Neural cell (in vitro differentiated cells): Measurements from ENCODE around the gene KNL1. TPM values are rescaled to one million over a fixed set of nuclear protein-coding genes. Genes with fewer than 3 reads are reported as not detected.

Experiments
- H2AFZ ChIP-seq: fragments of 200-600, 300-800 bp; sonication (generic), shearing (Covaris generic); 2 replicates; pipeline ENCODE4 v1.6.0; 2014; ENCODE audit warnings: low read depth, mild to moderate bottlenecking, antibody characterized with exemption, low read length, moderate library complexity
- H3F3A ChIP-seq: fragments of 200-600 bp; shearing (Covaris generic); 2 replicates; pipeline ENCODE4 v1.6.1; 2016; ENCODE audit warnings: mild to moderate bottlenecking, moderate library complexity, mixed read lengths, antibody characterized with exemption, low read length; ENCODE audit not compliant: insufficient read depth, poor library complexity, severe bottlenecking
- H3K27ac ChIP-seq: fragments of 200-600, 300-800 bp; sonication (generic), shearing (Covaris generic); 2 replicates; pipeline ENCODE4 v1.5.1; 2014; ENCODE audit warnings: mild to moderate bottlenecking, low read length, moderate library complexity
- H3K27me3 ChIP-seq: fragments of 300-800, 200-600 bp; sonication (generic), shearing (Covaris generic); 2 replicates; pipeline ENCODE4 v1.6.0; 2014; ENCODE audit warnings: mild to moderate bottlenecking, low read depth, low read length, moderate library complexity; ENCODE audit not compliant: insufficient read depth
- H3K36me3 ChIP-seq: fragments of 300-800, 200-600 bp; sonication (generic), shearing (Covaris generic); 2 replicates; pipeline ENCODE4 v1.5.1; 2014; ENCODE audit warnings: mild to moderate bottlenecking, antibody characterized with exemption, low read length, moderate library complexity; ENCODE audit not compliant: insufficient read depth
- H3K4me2 ChIP-seq: fragments of 300-800, 200-600 bp; sonication (generic), shearing (Covaris generic); 2 replicates; pipeline ENCODE4 v1.6.0; 2014; ENCODE audit warnings: mild to moderate bottlenecking, low read length
- H3K4me3 ChIP-seq: fragments of 300-800, 200-600 bp; sonication (generic), shearing (Covaris generic); 2 replicates; pipeline ENCODE4 v1.5.1; 2014; ENCODE audit warnings: mild to moderate bottlenecking, low read length, moderate library complexity
- H3K79me2 ChIP-seq: fragments of 200-600 bp; shearing (Covaris generic); replicated peaks from 2 replicates; pipeline ENCODE4 v1.6.0; 2014; ENCODE audit warnings: mild to moderate bottlenecking, low read length, moderate library complexity; ENCODE audit not compliant: insufficient read depth
- H3K9ac ChIP-seq: fragments of 300-800, 200-600 bp; sonication (generic), shearing (Covaris generic); 2 replicates; pipeline ENCODE4 v1.6.1; 2016; ENCODE audit warnings: mild to moderate bottlenecking, low read length, mixed read lengths
- H3K9me2 ChIP-seq: fragments of 200-600 bp; shearing (Covaris generic); 2 replicates; pipeline ENCODE4 v1.6.1; 2016; ENCODE audit warnings: mild to moderate bottlenecking, low read length, mixed read lengths; ENCODE audit not compliant: insufficient read depth
- H3K9me3 ChIP-seq: fragments of 200-600, 300-800 bp; sonication (generic), shearing (Covaris generic); 2 replicates; pipeline ENCODE4 v1.6.1; 2016; ENCODE audit warnings: mild to moderate bottlenecking, mixed run types, low read length, moderate library complexity, mixed read lengths
- H4K20me1 ChIP-seq: fragments of 200-600 bp; shearing (Covaris generic); 2 replicates; pipeline ENCODE4 v1.6.1; 2016; ENCODE audit warnings: mild to moderate bottlenecking, mixed run types; ENCODE audit not compliant: insufficient read depth
- EP300 ChIP-seq: fragments of 450-650 bp; conservative IDR thresholded peaks from 2 replicates; pipeline ENCODE4 v1.6.1; 2014; ENCODE audit warnings: antibody characterized with exemption, mild to moderate bottlenecking, moderate library complexity; ENCODE audit not compliant: poor library complexity, severe bottlenecking
- EZH2 ChIP-seq: fragments of 200-600, 300-800 bp; shearing (Covaris generic), sonication (generic); IDR thresholded peaks from 2 replicates; pipeline ENCODE4 v1.6.1; 2014; ENCODE audit warnings: antibody characterized with exemption, low read length, borderline replicate concordance, mild to moderate bottlenecking; ENCODE audit not compliant: insufficient read depth, poor library complexity, severe bottlenecking
- MXI1 ChIP-seq: fragments of 450-650 bp; conservative IDR thresholded peaks from 2 replicates; pipeline ENCODE4 v1.6.1; 2014; ENCODE audit warnings: antibody characterized with exemption, mild to moderate bottlenecking; ENCODE audit not compliant: poor library complexity, severe bottlenecking
- POLR2AphosphoS5 ChIP-seq: IDR thresholded peaks from 2 replicates; pipeline ENCODE4 v1.6.1; 2012
- RAD21 ChIP-seq: fragments of 450-650 bp; conservative IDR thresholded peaks from 2 replicates; pipeline ENCODE4 v1.6.1; 2014; ENCODE audit warnings: antibody characterized with exemption, mild to moderate bottlenecking, moderate library complexity
- SMC3 ChIP-seq: fragments of 450-650 bp; conservative IDR thresholded peaks from 2 replicates; pipeline ENCODE4 v1.6.1; 2014; ENCODE audit warnings: antibody characterized with exemption, mild to moderate bottlenecking, moderate library complexity; ENCODE audit not compliant: poor library complexity
- TAF1 ChIP-seq: IDR thresholded peaks from 2 replicates; pipeline ENCODE4 v1.6.1; 2012; ENCODE audit warnings: low read depth
- polyA plus RNA-seq: library from polyadenylated mRNA; depleted of rRNA; stranded (reverse); fragments of >200 nt; gene quantifications from 2 replicates; pipeline ENCODE4 v1.2.3, GENCODE V29; 2014
- TF ChIP-seq, protein P1 (sequence below): fragments of 450-650 bp; IDR thresholded peaks from 2 replicates; pipeline ENCODE4 v1.5.1; 2014; ENCODE audit warnings: antibody characterized with exemption, mild to moderate bottlenecking, moderate library complexity; ENCODE audit not compliant: poor library complexity, severe bottlenecking
- TF ChIP-seq, protein P2 (sequence below): IDR thresholded peaks from 2 replicates; pipeline ENCODE4 v1.6.1; 2012; ENCODE audit warnings: borderline replicate concordance

Gene KNL1
- polyA plus RNA-seq, 1 donor from 2014 or later, result 2.4 TPM

DNA sequence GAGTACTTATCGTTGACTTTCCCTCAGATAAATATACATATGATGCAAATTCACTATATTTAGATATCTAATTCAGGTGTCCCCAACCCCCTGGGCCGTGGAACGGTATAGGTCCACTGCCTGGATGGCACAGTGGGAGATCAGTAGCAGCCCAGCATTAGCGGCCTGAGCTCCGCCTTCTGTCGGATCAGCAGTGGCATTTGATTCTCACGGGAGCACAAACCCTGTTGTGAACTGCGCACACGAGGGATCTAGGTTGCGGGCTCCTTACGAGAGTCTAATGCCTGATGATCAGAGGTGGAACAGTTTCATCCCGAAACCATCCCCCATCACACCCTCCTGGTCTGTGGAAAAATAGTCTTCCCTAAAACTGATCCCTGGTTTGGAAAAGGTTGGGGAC is 6.9 kb downstream of the KNL1 start:
- Histone ChIP-seq H3K27ac (no peak overlapping the region), H3K9ac (no peak overlapping the region), H3K4me3 (no peak overlapping the region), H2AFZ (no peak overlapping the region), H4K20me1 (no peaks in the 10 kb centered on the region), H3K79me2 (no peaks in the 10 kb centered on the region), H3K9me2 (no peaks in the 10 kb centered on the region), H3F3A (no peaks in the 10 kb centered on the region), H3K9me3 (no peaks in the 10 kb centered on the region), H3K4me2 (no peak overlapping the region), H3K27me3 (no peaks in the 10 kb centered on the region), H3K36me3 (no peaks in the 10 kb centered on the region)
- TF ChIP-seq EP300 (no peak), RAD21 (no peak), POLR2AphosphoS5 (no peak), MXI1 (no peak), TAF1 (no peak), EZH2 (no peak), SMC3 (no peak)
- TF ChIP-seq, protein P1, sequence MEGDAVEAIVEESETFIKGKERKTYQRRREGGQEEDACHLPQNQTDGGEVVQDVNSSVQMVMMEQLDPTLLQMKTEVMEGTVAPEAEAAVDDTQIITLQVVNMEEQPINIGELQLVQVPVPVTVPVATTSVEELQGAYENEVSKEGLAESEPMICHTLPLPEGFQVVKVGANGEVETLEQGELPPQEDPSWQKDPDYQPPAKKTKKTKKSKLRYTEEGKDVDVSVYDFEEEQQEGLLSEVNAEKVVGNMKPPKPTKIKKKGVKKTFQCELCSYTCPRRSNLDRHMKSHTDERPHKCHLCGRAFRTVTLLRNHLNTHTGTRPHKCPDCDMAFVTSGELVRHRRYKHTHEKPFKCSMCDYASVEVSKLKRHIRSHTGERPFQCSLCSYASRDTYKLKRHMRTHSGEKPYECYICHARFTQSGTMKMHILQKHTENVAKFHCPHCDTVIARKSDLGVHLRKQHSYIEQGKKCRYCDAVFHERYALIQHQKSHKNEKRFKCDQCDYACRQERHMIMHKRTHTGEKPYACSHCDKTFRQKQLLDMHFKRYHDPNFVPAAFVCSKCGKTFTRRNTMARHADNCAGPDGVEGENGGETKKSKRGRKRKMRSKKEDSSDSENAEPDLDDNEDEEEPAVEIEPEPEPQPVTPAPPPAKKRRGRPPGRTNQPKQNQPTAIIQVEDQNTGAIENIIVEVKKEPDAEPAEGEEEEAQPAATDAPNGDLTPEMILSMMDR, result no peak
- TF ChIP-seq, protein P2, sequence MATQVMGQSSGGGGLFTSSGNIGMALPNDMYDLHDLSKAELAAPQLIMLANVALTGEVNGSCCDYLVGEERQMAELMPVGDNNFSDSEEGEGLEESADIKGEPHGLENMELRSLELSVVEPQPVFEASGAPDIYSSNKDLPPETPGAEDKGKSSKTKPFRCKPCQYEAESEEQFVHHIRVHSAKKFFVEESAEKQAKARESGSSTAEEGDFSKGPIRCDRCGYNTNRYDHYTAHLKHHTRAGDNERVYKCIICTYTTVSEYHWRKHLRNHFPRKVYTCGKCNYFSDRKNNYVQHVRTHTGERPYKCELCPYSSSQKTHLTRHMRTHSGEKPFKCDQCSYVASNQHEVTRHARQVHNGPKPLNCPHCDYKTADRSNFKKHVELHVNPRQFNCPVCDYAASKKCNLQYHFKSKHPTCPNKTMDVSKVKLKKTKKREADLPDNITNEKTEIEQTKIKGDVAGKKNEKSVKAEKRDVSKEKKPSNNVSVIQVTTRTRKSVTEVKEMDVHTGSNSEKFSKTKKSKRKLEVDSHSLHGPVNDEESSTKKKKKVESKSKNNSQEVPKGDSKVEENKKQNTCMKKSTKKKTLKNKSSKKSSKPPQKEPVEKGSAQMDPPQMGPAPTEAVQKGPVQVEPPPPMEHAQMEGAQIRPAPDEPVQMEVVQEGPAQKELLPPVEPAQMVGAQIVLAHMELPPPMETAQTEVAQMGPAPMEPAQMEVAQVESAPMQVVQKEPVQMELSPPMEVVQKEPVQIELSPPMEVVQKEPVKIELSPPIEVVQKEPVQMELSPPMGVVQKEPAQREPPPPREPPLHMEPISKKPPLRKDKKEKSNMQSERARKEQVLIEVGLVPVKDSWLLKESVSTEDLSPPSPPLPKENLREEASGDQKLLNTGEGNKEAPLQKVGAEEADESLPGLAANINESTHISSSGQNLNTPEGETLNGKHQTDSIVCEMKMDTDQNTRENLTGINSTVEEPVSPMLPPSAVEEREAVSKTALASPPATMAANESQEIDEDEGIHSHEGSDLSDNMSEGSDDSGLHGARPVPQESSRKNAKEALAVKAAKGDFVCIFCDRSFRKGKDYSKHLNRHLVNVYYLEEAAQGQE, result no peak

DNA sequence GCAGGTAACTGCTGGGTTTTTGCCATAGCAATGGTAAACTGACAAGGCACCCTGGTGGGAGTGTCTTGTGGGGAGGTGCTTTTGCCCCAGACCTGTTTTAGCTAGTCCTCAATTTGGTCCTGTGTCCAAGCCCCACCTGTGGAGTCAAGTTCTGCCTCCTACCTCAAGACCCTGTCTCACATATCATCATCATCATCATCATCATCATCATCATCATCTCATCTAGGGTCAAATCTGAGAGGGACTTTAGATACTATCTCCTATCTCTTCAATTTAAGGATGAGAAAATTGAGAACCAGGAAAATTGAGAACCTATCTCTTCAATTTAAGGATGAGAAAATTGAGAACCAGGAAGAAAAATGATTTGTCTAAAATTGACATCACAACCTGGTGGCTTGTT is 9.9 kb downstream of the KNL1 start:
- Histone ChIP-seq H3K36me3 (no peaks in the 10 kb centered on the region), H3K9ac (no peak overlapping the region), H4K20me1 (no peaks in the 10 kb centered on the region), H3K79me2 (no peaks in the 10 kb centered on the region), H3K27ac (no peak overlapping the region), H3K4me3 (no peak overlapping the region), H3K9me3 (no peaks in the 10 kb centered on the region), H3K4me2 (no peak overlapping the region), H3K27me3 (no peaks in the 10 kb centered on the region), H3F3A (no peaks in the 10 kb centered on the region), H3K9me2 (no peaks in the 10 kb centered on the region), H2AFZ (no peak overlapping the region)
- TF ChIP-seq RAD21 (no peak), EP300 (no peak), POLR2AphosphoS5 (no peak), MXI1 (no peak), SMC3 (no peak)
- TF ChIP-seq, protein P1, result no peak
- TF ChIP-seq, protein P2, result no peak
